Hematopoietic multipotent progenitor cell treated with erythropoietin and hydrocortisone succinate and interleukin-3 and kit ligand, for 4 days (in vitro differentiated cells): ENCODE results near the gene CDC5L.
"Not testable (repeated sequence)": the region's sequence is repeated elsewhere in the genome, so short reads cannot be mapped to it uniquely, and the experiment has no call there.

ENCODE experiments used
- DNase-seq: peaks from one replicate; pipeline ENCODE4 v3.0.0-alpha.2; 2015

Gene CDC5L

DNA sequence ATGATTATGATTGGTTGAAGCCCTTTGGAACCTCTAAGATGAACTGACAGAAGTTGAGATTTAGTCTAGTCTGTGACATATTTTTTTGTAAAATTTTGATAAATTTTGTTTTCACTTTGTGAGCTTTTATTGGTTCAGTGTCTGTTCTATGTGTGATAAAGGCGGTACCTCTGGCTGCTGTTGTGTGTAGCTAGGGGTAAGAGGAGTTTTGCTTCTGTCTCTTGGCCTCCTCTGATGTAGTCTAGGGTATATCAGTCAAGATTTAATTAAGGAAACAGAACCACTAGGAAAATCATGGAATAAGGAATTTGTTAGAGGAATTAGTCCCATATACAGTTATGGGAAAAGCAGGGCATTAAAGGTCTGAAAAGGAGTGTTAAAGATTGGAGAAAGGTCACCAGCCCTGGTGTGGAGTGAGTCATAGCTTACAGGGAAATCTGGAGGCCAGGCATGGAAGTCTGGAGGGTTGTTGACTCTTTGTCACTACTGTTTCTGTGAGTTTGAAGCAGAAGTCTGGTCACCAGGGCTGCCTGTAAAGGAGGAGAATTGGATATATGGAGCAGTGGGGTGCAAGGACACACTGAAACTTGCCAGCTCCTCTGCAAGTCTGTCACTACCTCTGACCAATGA is 28.5 kb downstream of the CDC5L start:
- no peak for DNase-seq

GRCh38 chr6:44422531-44422930 is 35.0 kb downstream of the CDC5L start:
- DNase-seq, result no peak

DNA sequence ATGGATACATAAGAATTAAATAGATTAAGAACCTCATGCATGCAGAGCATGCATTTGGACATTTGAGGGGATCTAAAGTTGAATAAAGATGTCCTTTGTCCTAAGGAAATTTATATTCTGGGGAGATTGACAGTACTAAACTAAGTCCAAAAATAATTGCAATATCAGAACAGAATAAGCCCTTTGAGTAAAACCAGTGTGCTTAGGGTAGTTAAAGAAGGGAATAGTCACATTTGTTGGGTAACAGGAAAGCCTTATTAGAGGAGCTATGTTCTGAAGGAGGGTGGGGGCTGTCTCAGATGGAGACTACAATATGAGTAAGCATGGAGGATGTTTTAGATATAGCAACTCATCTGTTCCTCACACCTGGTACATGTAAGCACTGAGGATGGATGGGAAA is 35.8 kb downstream of the CDC5L start:
- no peak for DNase-seq

DNA sequence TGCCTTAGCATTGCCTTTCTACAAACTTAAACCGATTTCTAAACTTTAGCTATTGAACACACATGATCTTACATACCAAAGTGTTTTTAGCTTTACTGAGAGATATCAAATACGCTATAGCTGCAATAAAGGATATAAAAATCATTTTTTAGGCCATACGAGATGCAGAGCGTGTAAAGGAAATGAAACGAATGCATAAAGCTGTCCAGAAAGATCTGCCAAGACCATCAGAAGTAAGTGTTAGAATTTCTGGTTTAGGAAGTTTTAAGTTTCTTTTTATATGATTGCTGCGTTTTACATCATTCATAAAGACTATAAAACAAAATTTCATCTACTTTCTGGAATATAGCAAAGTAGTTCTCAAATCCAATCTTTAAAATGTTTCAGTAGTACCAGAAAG is 38.4 kb downstream of the CDC5L start:
- DNase-seq, result no peak

DNA sequence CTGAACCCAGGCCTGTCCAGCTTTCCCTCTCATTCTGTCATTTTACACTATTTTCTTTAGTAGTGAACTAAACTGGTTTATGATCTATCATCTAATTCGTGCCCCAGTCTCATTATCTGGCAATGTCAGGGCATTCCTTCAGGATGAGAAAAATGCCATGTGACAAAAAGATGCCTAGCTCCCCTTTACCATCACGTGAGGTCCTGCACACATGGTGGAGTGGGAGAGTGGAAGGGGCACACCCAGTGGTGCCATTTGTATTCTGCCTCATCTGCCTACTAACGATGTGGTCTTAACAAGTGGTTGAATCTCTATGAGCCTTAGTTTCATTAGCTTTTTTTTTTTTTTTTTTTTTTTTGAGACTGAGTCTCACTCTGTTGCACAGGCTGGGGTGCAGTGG is 41.2 kb downstream of the CDC5L start:
- DNase-seq, result no peak

DNA sequence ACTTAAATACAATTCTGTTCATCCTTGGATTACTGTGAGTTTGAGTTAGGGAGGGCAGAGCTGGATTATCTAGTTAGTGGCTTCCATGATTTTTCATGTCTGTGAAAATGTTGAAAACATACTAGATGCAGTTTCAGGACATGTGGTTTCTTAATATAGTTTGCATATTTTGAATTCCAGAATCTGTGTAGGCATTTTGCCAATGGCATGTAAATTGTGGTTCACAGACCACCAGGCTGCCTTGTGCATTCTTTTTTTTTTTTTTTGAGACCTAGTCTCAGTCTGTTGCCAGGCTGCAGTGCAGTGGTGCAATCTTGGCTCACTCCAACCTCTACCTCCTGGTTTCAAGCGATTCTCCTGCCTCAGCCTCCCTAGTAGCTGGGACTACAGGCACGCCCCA is 42.8 kb downstream of the CDC5L start:
- DNase-seq, result no peak

DNA sequence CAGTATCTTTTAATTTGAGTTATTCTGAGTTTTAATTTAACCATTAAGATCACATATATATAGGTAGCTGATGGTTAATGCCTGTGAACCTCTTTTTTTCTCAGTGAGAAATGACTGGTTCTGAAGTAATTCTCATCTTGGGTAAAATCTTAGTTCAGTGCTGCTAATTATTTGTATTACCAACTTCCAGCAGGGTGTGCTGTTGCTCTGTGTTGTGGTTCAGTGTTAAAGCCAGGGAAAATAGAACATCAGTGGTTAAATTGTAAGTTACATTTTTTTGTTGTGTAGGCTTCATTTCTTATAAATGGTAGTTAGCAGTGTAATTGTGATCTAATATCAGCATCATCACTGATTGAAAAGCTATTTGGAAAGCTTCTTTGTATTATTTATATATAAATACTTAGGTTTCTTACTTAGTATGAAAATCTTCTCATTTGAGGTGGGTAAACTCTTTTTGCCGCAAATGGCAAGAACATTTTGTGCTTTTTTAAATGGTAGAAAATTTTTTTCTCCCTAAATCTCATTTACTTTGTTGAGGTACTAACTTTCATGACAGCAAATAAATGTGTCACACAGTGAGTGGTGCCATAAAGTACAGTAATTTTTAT is 43.7 kb downstream of the CDC5L start:
- DNase-seq, result peak; percentile 83

DNA sequence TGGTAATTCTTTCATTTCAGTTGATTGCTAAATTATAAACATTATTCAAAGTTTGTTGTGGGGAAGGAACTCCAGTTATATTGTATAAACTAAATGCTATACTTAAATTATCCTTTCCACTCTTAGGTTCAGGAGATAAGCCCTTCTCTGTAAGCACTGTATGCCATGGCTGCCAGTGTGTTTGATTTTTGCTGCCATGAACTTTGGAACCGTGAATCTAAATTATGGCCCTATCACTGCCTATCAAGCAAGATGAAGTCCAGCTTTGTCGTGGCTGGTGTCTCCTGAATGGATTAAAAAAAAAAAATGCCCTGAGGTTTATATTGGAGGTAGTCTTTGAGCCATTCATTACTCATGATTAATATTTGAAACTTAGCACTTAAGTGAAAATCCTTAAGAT is 44.7 kb downstream of the CDC5L start:
- DNase-seq, result no peak

- DNase-seq, result no peak
Observed at GRCh38 chr6:44432726-44433125, 45.2 kb downstream of the CDC5L start.

GRCh38 chr6:44435500-44435899 is 48.0 kb downstream of the CDC5L start:
- DNase-seq, result peak; percentile 25

DNA sequence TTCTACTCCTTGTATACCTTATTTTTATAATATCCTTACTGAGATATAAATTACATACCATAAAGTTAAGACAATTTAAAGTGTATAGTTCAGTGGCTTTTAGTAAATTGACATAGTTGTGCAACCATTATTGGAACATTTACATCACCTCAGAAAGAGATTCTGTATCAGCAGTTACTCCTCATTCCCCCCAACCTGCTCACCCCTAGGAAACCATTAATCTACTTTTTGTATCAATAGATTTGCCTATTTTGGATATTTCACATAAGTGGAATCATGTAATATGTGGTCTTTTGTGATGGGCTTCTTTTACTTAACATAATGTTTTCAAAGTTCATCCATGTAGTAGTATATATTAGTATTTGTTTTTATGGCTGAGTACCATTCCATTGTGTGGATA is 51.3 kb downstream of the CDC5L start:
- DNase-seq, result no peak

DNA sequence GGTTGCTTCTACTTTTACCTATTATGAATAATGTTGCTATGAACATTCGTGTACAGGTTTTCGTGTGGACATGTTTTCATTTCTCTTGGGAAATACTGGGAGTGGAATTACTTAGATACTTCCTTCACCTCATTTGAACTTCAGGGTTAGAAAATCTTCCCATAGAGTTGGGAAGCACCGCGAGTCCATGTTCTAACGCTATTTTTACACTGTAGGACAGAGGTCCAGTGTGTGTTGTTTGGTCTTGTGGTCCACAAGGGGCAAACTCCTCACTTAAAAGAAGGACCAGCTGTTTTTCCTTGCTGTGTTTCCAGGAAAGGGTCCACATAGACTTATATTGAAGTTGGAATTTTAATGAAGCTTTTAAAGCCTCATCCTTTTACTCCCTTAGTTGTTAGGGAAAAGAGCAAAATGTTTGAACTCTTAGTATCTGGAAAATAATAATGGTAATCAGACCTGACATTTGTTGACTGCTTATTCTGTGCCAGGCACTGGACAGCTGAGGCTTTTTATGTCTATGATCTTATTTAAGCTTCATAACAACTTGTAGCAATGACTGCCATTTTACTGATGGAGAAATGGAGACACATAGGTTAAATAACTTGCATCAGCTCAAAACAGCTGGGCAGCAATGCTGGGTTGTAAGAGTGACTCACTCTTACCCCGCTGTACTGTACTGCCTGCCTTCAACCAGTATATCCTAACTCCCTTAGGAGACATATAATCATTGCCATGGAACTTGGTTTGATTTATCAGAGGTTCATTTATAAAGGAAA is 52.0 kb downstream of the CDC5L start:
- DNase-seq, result peak; percentile 15

- DNase-seq, result peak; percentile 20
Observed at GRCh38 chr6:44441091-44441855, 53.8 kb downstream of the CDC5L start.

DNA sequence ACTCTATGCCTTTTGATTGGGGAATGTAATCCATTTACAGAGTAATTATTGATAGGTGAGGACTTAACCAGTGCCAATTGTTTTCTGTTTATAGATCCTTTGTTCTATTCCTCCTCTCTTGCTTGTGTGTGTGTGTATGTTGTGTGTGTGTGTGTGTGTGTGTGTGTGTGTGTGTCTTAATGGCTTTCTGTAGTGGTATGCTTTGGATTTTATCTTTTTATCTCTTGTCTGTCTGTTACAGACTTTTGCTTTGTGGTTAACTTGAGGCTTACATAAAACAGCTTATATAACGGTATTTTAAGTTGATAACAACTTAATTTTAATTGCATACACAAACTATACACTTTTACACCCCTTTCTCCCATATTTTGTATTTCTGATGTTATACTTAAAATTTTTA is 54.7 kb downstream of the CDC5L start:
- DNase-seq, result peak; percentile 65

GRCh38 chr6:44442833-44443444 is 55.4 kb downstream of the CDC5L start:
- DNase-seq, result no peak

- DNase-seq, result no peak
Observed at GRCh38 chr6:44444853-44445252, 57.3 kb downstream of the CDC5L start.

DNA sequence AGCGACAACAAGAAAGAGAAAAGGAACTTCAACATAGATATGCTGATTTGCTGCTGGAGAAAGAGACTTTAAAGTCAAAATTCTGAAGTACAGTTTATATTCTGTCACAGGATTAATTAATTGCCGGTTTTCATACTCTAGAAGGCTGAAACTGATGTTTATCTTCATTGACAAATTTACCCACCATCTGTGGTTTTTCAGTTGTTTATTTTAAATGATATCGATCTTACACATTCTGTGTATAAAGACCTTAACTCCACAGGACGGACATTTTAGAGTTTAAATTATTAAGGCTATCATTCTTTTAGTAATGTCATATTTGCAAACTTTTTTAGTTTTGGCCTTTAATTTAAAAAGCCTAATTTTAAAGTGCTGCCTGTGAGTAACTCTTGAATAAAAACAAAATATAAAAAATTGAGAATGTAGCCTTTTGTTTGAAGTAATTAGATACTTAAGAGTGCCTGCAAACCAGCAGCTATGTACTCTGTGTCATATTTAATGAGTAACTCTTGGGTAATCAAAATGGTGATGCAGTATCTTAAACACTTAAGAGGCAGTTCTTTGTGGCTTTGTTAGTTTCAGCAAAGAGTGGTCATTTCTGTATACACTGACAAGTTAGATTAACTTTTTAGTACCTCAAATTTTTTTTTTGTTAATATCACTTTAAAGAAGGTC is 59.3 kb downstream of the CDC5L start:
- DNase-seq, result peak; percentile 54

GRCh38 chr6:44449181-44449580 is 61.7 kb downstream of the CDC5L start:
- DNase-seq, result not testable (repeated sequence)

DNA sequence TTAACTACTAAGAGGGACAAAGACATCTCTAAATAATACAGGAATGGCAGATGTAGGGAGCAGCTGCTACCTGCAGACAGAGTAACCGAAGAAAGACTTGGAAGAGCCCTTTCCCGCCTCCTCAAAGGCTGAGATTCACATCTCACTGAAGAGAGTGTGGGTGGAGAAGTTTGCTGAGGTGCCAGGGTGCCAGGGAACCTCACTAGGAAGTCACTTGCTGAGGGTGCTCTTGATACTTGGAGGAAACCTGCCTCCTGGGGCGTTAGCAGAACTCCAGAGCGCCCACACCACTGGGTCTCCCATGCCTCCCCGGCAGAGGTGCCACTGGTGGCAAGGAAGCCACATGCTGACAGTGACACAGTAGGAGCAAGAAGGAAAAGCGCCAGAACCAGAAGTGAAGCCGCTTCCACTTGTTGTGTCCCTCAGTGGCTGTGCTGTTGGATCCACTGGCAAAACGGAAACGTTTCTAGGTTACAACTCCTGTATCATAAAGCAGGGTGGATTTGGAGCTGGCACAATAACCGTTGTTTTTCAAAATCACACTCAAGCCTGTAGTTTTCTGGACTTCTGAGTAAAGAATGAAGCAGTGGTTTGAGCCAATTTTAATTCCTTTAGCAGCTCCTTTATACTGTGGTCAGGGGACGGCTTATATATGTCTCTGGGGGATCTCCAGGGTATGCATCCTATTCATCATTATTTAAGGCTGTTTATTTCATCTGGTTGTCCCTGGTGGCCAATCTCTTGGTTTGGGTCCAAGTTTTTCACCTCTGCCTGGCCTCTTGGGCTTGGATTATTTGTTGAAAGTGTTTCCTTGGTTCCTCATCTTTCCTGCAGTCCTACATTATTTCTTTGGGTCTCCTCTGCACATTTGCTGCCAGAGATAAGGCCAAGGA is 64.5 kb downstream of the CDC5L start:
- no peak for DNase-seq

DNA sequence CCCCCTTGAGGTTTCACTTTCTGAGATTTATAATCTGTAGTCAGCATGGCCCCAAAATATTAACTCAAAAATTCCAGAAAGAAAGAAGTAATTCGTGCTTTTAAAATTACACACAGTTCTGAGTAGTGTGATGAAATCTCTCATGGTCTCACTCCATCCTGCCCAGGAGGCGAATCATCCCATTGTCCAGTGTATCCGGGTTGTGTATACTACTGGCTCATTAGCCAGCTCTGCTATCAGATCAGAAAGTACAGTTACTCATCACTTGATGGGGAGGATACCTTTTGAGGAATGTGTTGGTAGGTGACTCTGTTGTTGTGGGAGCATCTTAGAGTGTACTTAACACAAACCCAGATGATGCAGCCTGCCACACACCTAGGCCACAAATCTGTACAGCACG is 65.2 kb downstream of the CDC5L start:
- no peak for DNase-seq

GRCh38 chr6:44453146-44453545 is 65.6 kb downstream of the CDC5L start:
- DNase-seq, result no peak
